IPS-15b (cell line): ENCODE data around the gene CYTH1.

Experiments
- H3K27me3 ChIP-seq: one replicate; pipeline ENCODE4 v1.6.1; 2013; ENCODE audit warnings: low read length; ENCODE audit not compliant: control insufficient read depth, insufficient read depth
- H3K36me3 ChIP-seq: one replicate; pipeline ENCODE4 v1.6.1; 2013; ENCODE audit warnings: low read length; ENCODE audit not compliant: control insufficient read depth, insufficient read depth
- H3K4me1 ChIP-seq: one replicate; pipeline ENCODE4 v1.6.1; 2013; ENCODE audit warnings: mild to moderate bottlenecking, low read length; ENCODE audit not compliant: control insufficient read depth, insufficient read depth
- H3K4me3 ChIP-seq: one replicate; pipeline ENCODE4 v1.5.1; 2013; ENCODE audit warnings: low read depth, low read length
- H3K9ac ChIP-seq: one replicate; pipeline ENCODE4 v1.6.1; 2013; ENCODE audit warnings: low read depth, mild to moderate bottlenecking, low read length
- H3K9me3 ChIP-seq: one replicate; pipeline ENCODE4 v1.6.1; 2013; ENCODE audit warnings: mild to moderate bottlenecking, low read length; ENCODE audit not compliant: control insufficient read depth, insufficient read depth

Gene CYTH1

DNA sequence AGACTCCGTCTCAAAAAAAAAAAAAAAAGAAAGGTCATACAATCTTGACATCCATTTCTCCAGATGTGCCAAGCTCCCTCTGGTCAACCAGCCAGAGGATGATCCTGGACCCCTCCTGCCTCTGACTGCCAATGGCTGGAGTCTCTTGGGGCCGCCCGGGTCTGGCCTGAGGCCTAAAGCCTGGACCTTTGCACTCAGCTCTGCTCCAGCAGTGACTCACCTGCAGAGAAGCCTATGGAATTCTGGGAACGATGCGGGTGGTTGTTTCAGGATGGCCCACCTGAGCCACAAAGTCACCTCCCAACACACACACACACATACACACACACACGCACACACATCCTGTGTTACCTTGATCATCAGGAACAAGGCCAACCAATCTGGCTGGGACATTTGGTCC, 140.8 kb downstream of the CYTH1 start:
- H3K4me3 ChIP-seq: no peak overlapping the region
- no peaks in the 10 kb centered on the region for H3K27me3 ChIP-seq
- H3K4me1 ChIP-seq: no peaks in the 10 kb centered on the region
- H3K9ac ChIP-seq: no peak overlapping the region
- H3K9me3 ChIP-seq: no peaks in the 10 kb centered on the region
- no peaks in the 10 kb centered on the region for H3K36me3 ChIP-seq

GRCh38 chr17:78640700-78641099, 141.4 kb downstream of the CYTH1 start:
- no peaks in the 10 kb centered on the region for H3K9me3 ChIP-seq
- no peaks in the 10 kb centered on the region for H3K36me3 ChIP-seq
- H3K9ac ChIP-seq: no peak overlapping the region
- H3K4me3 ChIP-seq: no peak overlapping the region
- no peaks in the 10 kb centered on the region for H3K27me3 ChIP-seq
- no peaks in the 10 kb centered on the region for H3K4me1 ChIP-seq

DNA sequence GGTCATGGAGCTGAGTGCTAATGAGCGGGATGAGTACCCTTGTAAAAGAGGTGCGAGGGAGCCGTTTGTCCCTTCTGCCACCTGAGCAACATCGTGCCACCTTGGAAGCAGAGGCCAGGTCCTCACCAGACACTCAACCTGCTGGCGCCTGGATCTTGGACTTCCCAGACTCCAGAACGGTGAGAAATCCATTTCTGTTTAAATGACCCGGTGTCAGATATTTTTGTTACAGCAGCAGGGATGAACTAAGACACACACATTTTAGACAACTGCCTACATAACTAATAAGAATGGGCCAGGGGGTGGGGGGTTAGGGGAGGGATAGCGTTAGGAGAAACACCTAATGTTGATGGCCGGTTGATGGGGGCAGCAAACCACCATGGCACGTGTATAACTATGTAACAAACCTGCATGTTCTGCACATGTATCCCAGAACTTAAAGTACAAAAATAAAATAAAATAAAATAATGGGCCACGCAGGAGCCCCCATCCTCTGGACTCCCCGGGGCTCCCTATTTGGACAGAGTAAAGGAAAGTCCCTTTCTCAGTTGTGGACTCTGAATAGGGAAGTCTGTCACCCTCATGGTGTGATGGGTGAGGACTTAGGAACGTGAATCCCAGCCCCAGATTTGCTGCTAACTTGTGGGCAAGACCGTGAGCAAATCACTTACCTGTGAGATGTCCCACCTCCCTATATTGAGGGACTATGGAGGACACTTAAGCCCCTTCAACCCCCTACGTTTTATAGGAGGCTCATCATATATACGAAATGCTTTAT, 144.2 kb downstream of the CYTH1 start:
- no peak overlapping the region for H3K4me3 ChIP-seq
- H3K4me1 ChIP-seq: no peaks in the 10 kb centered on the region
- H3K9me3 ChIP-seq: no peaks in the 10 kb centered on the region
- no peak overlapping the region for H3K9ac ChIP-seq
- no peaks in the 10 kb centered on the region for H3K27me3 ChIP-seq
- H3K36me3 ChIP-seq: no peaks in the 10 kb centered on the region

GRCh38 chr17:78637146-78637545, 144.9 kb downstream of the CYTH1 start:
- Histone ChIP-seq H3K27me3 (no peaks in the 10 kb centered on the region), H3K4me3 (no peak overlapping the region), H3K4me1 (no peaks in the 10 kb centered on the region), H3K9ac (no peak overlapping the region), H3K36me3 (no peaks in the 10 kb centered on the region), H3K9me3 (no peaks in the 10 kb centered on the region)

- Histone ChIP-seq H3K27me3 (no peaks in the 10 kb centered on the region), H3K36me3 (no peaks in the 10 kb centered on the region), H3K9me3 (no peaks in the 10 kb centered on the region), H3K4me1 (no peaks in the 10 kb centered on the region), H3K4me3 (no peak overlapping the region), H3K9ac (no peak overlapping the region)
Measured at GRCh38 chr17:78634154-78634553, 147.9 kb downstream of the CYTH1 start.

GRCh38 chr17:78629436-78629995, 152.6 kb downstream of the CYTH1 start:
- Histone ChIP-seq H3K9ac (no peak overlapping the region), H3K36me3 (no peaks in the 10 kb centered on the region), H3K4me1 (no peaks in the 10 kb centered on the region), H3K9me3 (no peaks in the 10 kb centered on the region), H3K4me3 (no peak overlapping the region), H3K27me3 (no peaks in the 10 kb centered on the region)

GRCh38 chr17:78628547-78629435, 153.3 kb downstream of the CYTH1 start:
- H3K9ac ChIP-seq: no peak overlapping the region
- no peak overlapping the region for H3K4me3 ChIP-seq
- no peaks in the 10 kb centered on the region for H3K9me3 ChIP-seq
- no peaks in the 10 kb centered on the region for H3K36me3 ChIP-seq
- H3K4me1 ChIP-seq: no peaks in the 10 kb centered on the region
- no peaks in the 10 kb centered on the region for H3K27me3 ChIP-seq

DNA sequence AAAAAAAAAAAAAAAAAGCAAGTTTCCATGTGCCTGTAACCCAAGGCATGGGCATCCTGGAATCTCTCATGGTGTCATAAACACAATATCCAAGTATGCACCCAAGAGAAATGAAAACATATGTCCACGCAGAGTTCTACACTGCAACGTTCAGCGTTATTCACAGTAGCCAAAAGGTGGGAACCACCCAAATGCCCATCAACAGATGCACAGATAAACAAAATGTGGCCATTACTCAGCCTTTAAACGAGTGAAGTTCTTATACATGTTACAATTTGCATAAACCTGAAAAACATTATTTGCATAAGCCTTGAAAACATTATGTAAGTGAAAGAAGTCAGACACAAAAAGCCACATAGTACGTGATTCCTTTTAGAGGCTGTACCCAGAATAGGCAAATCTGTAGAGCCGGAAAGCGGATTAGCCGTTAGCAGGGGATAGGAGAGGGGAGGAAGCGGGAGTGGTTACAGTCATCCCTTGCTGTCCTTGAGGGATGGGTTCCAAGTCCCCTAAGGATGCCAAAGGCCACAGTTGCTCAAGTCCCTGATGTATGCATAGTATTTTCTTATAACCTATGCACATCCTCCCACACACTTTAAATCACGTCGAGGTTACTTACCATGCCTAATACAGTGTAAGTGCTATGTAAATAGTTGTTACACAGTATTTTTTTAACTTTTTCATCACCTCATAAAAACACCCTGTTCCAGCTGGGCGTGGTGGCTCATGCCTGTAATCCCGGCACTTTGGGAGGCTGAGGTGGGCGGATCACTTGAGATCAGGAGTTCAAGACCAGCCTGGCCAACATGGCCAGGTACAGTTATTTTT, 157.5 kb downstream of the CYTH1 start:
- no peaks in the 10 kb centered on the region for H3K4me1 ChIP-seq
- H3K27me3 ChIP-seq: no peaks in the 10 kb centered on the region
- H3K36me3 ChIP-seq: no peaks in the 10 kb centered on the region

More for the DNA sequence above, 157.5 kb downstream of the CYTH1 start:
- Histone ChIP-seq H3K4me3 (no peak overlapping the region), H3K9ac (no peak overlapping the region), H3K9me3 (no peaks in the 10 kb centered on the region)
